ENCODE measurements around the gene LDLRAD3.

GRCh38 chr11:36139767-36140166, 195.9 kb downstream of the LDLRAD3 start:
- TF ChIP-seq MAX (IDR thresholded peaks at IDR 0.05; ENCODE audit: low read depth) (no peak), REST (IDR thresholded peaks at IDR 0.05; ENCODE audit: low read depth, low read length) (no peak), CTCF (IDR thresholded peaks at IDR 0.05) (no peak), EP300 (IDR thresholded peaks at IDR 0.05; ENCODE audit: borderline replicate concordance in 1 of 2, low read depth in 1 of 2, low read length in 1 of 2) (no peak), TAF1 (IDR thresholded peaks at IDR 0.05; ENCODE audit: borderline replicate concordance, low read depth, low read length) (no peak), FOXM1 (IDR thresholded peaks at IDR 0.05; ENCODE audit: low read depth) (no peak), USF2 (IDR thresholded peaks at IDR 0.05; ENCODE audit: borderline replicate concordance, low read depth, low read length) (no peak), SIN3A (IDR thresholded peaks at IDR 0.05; ENCODE audit: borderline replicate concordance, low read depth, low read length) (no peak), RAD21 (IDR thresholded peaks at IDR 0.05; ENCODE audit: low read length) (no peak), NFIC (IDR thresholded peaks at IDR 0.05; ENCODE audit: borderline replicate concordance) (no peak), ELF1 (IDR thresholded peaks at IDR 0.05) (no peak)

All from SK-N-SH (cell line).